A673 (cell line): ENCODE results near the gene LRRC4.

Source experiments
- EZH2 ChIP-seq: fragments of 200-600 bp; sonication (generic); IDR thresholded peaks from 2 replicates; pipeline ENCODE4 v1.6.1; 2017; ENCODE audit warnings: borderline replicate concordance, low read depth, mild to moderate bottlenecking, mixed read lengths, antibody characterized with exemption, low read length; ENCODE audit not compliant: poor library complexity, severe bottlenecking
- TF ChIP-seq, protein P1 (sequence below): fragments of 300-800, 200-600 bp; sonication (generic); conservative IDR thresholded peaks from 2 replicates; pipeline ENCODE4 v1.5.1; 2017; ENCODE audit warnings: low read depth, mild to moderate bottlenecking, antibody characterized with exemption, low read length, moderate library complexity, mixed read lengths

DNA sequence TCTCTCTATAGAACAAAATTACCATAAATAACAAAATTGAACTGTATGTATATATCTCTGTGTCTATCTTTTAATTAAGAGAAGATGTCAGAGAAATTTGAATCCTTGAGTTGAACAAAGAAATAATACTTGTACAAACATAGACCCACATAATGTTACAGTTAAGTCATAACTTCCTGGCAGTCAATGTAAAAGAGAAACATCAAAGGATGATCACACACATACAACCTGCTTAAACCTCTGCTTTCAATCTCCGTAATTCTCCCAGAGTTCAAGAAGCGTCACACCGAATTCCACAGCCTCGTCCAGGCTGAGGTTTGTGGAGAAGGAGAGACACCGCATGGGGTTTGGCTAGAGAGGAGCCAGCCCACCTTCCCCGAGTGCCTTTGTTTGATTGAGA is 40.1 kb upstream of the LRRC4 start:
- TF ChIP-seq, protein P1, sequence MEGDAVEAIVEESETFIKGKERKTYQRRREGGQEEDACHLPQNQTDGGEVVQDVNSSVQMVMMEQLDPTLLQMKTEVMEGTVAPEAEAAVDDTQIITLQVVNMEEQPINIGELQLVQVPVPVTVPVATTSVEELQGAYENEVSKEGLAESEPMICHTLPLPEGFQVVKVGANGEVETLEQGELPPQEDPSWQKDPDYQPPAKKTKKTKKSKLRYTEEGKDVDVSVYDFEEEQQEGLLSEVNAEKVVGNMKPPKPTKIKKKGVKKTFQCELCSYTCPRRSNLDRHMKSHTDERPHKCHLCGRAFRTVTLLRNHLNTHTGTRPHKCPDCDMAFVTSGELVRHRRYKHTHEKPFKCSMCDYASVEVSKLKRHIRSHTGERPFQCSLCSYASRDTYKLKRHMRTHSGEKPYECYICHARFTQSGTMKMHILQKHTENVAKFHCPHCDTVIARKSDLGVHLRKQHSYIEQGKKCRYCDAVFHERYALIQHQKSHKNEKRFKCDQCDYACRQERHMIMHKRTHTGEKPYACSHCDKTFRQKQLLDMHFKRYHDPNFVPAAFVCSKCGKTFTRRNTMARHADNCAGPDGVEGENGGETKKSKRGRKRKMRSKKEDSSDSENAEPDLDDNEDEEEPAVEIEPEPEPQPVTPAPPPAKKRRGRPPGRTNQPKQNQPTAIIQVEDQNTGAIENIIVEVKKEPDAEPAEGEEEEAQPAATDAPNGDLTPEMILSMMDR: no peak
- TF ChIP-seq EZH2: no peak
